NCI-H2107 treated with DMSO at 0.1 percent for 48 hours (cell line): Measurements from ENCODE around the gene SEMA6C.
A peak's percentile ranks its signal among the peaks of the same experiment; 100 is the strongest.
"Not testable (repeated sequence)": the region's sequence is repeated elsewhere in the genome, so short reads cannot be mapped to it uniquely, and the experiment has no call there.

Source experiments
- DNase-seq: peaks from one replicate; lab custom pipeline; 2025; ENCODE audit not compliant: unreplicated experiment; lab: John Stamatoyannopoulos, UW

Gene SEMA6C, protein sequence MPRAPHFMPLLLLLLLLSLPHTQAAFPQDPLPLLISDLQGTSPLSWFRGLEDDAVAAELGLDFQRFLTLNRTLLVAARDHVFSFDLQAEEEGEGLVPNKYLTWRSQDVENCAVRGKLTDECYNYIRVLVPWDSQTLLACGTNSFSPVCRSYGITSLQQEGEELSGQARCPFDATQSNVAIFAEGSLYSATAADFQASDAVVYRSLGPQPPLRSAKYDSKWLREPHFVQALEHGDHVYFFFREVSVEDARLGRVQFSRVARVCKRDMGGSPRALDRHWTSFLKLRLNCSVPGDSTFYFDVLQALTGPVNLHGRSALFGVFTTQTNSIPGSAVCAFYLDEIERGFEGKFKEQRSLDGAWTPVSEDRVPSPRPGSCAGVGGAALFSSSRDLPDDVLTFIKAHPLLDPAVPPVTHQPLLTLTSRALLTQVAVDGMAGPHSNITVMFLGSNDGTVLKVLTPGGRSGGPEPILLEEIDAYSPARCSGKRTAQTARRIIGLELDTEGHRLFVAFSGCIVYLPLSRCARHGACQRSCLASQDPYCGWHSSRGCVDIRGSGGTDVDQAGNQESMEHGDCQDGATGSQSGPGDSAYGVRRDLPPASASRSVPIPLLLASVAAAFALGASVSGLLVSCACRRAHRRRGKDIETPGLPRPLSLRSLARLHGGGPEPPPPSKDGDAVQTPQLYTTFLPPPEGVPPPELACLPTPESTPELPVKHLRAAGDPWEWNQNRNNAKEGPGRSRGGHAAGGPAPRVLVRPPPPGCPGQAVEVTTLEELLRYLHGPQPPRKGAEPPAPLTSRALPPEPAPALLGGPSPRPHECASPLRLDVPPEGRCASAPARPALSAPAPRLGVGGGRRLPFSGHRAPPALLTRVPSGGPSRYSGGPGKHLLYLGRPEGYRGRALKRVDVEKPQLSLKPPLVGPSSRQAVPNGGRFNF

GRCh38 chr1:151146412-151147131 is at the start of gene SEMA6C:
SEMA6C (minus strand) TSS chr1:151146631; CDS start chr1:151142621, 4,010 bp downstream.
- DNase-seq = peak; percentile 92

- not testable (repeated sequence) for DNase-seq
These were observed 48.6 kb upstream of the SEMA6C start for GRCh38 chr1:151194894-151195594.

- DNase-seq = no peak
These were observed 47.4 kb upstream of the SEMA6C start for GRCh38 chr1:151193856-151194255.

DNA sequence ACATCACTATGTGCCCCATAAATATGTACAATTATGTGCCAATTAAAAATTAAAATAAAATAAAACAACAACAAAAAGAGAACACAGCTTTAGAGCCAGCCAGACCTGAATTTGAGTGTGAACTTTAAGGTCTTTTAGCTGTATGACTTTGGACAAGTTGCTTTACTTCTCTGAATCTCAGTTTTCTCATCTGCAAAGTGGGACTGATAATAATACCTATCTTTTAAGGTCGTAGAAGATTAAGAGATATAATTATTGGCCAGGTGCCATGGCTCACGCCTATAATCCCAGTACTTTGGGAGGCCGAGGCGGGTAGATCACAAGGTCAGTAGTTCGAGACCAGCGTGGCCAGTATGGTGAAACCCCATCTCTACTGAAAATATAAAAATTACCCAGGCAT is 46.9 kb upstream of the SEMA6C start:
- no peak for DNase-seq

DNA sequence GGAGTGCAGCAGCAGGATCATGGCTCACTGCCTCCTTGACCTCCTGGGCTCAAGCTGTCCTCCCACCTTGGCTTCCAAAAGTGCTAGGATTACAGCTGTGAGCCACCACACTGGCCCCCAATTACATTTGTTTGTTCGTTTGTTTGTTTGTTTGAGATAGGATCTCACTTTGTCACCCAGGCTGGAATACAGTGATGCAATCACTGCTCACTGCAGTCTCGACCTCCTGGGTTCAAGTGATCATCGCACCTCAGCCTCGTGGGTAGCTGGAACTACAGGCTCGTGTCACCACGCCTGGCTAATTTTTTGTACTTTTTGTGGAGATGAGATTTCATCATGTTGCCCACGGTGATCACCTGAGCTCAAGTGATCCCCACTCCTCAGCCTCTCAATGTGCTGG is 45.6 kb upstream of the SEMA6C start:
- no peak for DNase-seq

GRCh38 chr1:151189637-151190445 is 43.4 kb upstream of the SEMA6C start, which contains the start of gene VPS72:
VPS72 (minus strand) TSS chr1:151190197; CDS start chr1:151190121, 76 bp downstream.
- DNase-seq = peak; percentile 96

GRCh38 chr1:151188667-151189066 is 42.2 kb upstream of the SEMA6C start:
- not testable (repeated sequence) for DNase-seq

- DNase-seq = no peak
These were observed 40.8 kb upstream of the SEMA6C start for GRCh38 chr1:151187205-151187604.

DNA sequence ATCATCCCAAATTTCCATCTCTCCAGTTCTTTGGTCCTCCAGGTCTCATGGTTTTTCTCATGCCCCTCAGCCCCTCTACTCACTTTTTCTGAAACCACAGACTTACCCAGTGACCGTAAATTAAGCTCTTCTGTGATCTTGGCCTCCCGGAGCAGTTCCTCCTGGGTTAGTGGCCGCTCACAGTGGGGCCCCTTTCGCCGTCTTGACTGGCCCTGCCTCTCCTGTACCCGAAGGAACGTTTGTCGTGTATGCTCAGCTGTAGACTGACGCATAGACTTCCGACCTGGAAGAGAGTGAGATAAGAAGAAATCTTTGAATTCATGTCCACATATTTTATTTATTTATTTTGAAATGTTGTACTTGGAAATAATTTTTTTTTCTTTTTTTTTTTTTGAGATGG is 37.8 kb upstream of the SEMA6C start:
- DNase-seq = no peak

DNA sequence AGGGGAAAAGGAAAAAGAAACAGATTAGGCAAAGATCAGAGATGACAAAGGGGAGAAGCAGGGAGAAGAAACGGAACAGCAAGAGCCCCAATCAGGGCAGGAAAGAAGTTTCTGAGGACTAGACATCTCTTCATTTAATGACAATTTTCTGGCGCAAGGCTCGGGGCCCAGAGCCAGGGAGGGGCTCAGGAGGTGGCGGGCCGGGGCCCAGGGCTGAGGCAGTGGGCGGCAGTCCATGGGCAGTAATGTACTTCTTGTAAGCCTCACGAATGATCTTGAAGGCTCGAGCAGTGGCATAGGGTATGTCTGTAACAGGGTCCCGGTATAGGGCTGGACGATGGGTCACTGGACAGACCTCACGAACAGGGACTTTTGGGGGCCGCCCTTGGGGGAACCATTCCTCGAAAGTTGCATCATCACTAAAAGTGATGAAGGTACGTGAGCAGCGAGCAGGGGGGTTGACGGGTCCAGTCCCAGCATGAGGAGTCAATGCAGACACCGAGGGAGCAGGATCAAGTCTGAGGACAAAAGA is 30.1 kb upstream of the SEMA6C start:
- no peak for DNase-seq

GRCh38 chr1:151175863-151176262 is 29.4 kb upstream of the SEMA6C start, which contains the start of gene TMOD4:
TMOD4 (minus strand) TSS chr1:151175981; CDS start chr1:151174875, 1,106 bp downstream.
- DNase-seq = no peak

DNA sequence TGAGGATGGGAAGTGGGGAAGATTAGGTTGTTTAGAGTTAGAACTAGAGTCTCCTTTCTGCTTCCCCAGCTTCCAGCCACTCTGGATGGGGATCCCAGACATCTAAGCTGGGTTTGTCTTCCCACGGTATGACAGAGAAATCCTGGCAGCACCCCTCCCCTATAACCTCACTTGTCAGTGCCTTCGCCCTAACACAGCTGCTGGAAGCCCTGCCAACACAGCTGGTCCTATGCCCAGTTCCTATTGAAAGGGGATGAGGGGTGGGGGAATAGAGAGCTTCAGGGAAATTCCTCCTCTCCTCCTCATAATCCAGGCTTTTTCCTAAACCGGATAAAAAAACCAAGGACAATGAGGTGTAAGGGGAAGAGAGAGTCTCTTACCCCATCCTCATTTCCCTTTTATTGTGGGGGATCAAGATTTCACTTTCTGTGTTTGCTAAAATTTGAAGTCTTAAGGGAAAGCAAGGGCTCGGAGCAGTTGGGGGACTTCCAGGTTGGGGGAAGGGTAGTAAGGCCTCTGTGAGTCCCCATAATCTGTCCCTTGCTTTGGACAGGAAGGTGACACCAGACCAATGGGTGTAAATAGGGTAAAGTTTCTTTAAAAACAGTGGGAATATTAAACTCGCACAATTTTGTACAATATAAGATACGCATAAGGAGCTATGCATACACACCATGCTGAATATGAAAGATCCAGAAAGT is 28.8 kb upstream of the SEMA6C start:
- no peak for DNase-seq

DNA sequence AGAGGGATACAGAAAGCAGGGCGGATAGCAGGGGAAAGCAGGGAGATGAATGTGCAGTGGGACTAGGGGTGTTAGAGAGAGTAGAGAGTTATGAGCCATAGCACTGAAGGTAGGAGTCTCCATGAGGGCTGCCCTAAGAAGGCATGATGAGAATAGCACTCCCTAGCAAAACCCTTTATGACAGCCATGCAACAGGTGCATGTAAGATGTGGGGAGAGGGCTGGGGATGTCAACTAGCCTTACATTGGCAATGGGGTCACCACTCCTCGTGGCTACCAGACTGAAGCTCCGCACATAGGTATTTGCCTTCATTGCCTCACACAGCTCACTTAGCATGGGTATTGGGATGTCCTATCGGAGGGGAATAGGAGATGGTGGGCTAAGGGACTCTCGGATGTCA is 24.8 kb upstream of the SEMA6C start:
- no peak for DNase-seq

- DNase-seq = no peak
These were observed 20.7 kb upstream of the SEMA6C start for GRCh38 chr1:151167116-151167515.

DNA sequence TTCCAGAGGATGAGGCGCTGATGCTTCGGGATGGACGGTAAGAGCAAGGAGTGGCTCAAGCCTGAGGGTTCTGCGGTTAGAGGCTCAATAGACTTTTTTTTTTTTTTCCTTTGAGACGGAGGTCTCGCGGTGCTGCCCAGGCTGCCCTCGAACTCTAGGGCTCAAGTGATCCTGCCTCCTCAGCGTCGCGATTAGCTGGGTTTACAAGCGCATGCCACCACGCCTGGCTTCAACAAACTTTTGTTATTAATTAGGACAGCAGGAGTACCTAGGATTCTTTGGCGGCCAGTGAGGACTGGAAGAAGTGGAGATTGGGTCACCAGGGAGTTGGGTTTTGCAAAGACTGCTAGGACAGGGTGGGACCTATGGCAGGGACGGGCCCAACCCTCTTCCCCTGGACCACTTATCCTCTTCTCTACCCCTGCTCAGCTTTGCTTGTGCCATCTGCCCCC is 20.1 kb upstream of the SEMA6C start:
- DNase-seq = no peak

DNA sequence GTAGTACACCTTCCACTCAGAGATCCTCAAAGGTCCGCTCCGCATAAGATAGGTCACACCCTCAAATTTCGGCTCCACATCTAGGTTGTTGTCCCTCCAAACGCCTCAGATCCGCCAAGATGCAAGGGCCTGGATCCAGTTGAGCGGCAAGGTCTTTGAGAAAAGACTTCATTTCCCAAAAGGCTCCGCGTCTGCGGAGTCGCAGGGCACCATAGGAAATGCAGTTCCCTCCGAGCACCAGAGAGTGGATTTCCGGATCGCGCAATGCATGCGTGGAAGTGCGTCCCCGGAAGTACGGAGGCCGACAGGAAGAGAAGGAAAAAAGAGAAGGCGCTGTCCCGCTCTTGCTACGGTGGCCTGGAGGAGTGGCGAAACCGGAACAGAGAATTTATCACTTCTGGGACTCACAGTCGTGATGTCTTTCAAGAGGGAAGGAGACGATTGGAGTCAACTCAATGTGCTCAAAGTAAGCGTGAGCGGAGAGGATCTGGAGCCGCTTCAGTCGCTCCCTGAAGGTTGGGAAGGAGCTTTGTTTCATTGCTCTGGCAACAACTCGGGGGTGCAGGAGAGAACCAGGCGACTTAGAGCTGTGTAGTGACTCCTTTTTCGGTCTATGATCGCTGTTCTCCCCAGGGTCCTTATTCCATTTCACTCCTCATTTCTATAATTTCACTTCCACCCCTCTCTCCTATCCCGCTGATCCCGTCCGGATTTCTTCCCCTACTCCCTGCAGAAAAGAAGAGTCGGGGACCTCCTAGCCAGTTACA is 19.5 kb upstream of the SEMA6C start, which contains the start of the genes LYSMD1 and SCNM1:
Gene LYSMD1, minus strand, starts transcription at position 165 of the 767 bp plus-strand sequence. CDS start 644 bp downstream, outside the sequence.
Gene SCNM1, plus strand, starts transcription at position 407 of the 767 bp plus-strand sequence. Its CDS starts 9 bp downstream, at position 416.
- peak; percentile 96 for DNase-seq

DNA sequence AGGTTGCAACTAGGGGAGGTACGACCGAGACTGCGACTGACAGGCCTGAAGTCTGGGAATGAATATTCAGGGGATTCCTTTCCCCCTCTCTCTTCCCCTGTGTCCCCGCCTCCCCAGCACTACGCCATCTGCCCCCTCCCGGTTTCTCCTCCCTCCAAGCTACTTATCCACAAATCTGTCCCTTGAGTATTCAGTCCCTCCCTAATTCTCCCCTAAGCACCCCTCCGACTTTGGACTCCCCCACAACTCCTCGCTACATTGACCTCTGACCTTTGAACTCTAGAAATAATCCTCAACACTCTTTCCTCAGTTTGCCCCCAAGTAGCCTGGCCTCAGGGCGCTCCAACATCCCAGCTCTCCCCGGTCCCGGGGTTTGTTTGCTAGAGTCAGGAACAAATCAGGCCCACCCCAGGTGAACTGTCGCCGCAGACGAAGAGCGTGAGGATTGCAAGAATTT is 18.9 kb upstream of the SEMA6C start:
- DNase-seq = peak; percentile 72
